Endothelial cell of umbilical vein (primary cell): ENCODE results near the gene KIZ.

Source experiments
- EZH2 ChIP-seq: IDR thresholded peaks from 2 replicates; pipeline ENCODE4 v1.6.1; 2012; ENCODE audit warnings: borderline replicate concordance, low read depth, mild to moderate bottlenecking, moderate library complexity, low read length, inconsistent platforms; ENCODE audit not compliant: severe bottlenecking
- MYC ChIP-seq: IDR thresholded peaks from one replicate; pipeline ENCODE4 v1.6.1; 2011; ENCODE audit warnings: mild to moderate bottlenecking, low read depth, low read length
- POLR2A ChIP-seq: IDR thresholded peaks from 2 replicates; pipeline ENCODE4 v1.6.1; 2012; ENCODE audit warnings: low read depth, mild to moderate bottlenecking, control low read depth, low read length
- POLR2AphosphoS5 ChIP-seq: IDR thresholded peaks from 2 replicates; pipeline ENCODE4 v1.6.1; 2012; ENCODE audit warnings: low read depth, mild to moderate bottlenecking, control low read depth, low read length, moderate library complexity; ENCODE audit not compliant: insufficient read depth
- TF ChIP-seq, protein P1 (sequence below), 2 donors: IDR thresholded peaks; 1 replicate in 1 of 2; 2 replicates in 1 of 2; pipeline ENCODE4 v1.5.1; 2011; ENCODE audit warnings: low read length in 2 of 2, mild to moderate bottlenecking in 2 of 2, moderate library complexity in 2 of 2, control low read depth in 1 of 2, inconsistent platforms in 1 of 2, low read depth in 1 of 2; ENCODE audit not compliant: insufficient read depth in 1 of 2; ENCODE audit errors: extremely low read depth in 1 of 2

DNA sequence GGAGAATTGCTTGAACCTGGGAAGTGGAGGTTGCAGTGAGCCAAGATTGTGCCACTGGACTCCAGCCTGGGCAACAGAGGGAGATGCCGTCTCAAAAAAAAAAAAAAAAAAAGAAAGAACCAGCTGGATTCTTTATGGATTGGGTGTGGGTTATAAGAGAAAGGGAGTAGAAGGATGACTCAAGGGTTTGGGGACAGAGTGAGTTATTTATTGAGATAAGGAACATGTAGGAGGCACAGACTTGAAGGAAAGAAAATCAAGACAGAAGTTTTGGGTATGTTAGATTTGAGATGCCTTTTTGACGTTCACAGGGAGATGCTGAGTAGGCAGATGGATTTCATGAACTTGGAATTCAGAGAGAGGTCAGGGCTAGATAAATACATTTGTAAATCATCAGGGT, 47.6 kb downstream of the KIZ start:
- TF ChIP-seq, protein P1, sequence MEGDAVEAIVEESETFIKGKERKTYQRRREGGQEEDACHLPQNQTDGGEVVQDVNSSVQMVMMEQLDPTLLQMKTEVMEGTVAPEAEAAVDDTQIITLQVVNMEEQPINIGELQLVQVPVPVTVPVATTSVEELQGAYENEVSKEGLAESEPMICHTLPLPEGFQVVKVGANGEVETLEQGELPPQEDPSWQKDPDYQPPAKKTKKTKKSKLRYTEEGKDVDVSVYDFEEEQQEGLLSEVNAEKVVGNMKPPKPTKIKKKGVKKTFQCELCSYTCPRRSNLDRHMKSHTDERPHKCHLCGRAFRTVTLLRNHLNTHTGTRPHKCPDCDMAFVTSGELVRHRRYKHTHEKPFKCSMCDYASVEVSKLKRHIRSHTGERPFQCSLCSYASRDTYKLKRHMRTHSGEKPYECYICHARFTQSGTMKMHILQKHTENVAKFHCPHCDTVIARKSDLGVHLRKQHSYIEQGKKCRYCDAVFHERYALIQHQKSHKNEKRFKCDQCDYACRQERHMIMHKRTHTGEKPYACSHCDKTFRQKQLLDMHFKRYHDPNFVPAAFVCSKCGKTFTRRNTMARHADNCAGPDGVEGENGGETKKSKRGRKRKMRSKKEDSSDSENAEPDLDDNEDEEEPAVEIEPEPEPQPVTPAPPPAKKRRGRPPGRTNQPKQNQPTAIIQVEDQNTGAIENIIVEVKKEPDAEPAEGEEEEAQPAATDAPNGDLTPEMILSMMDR (IDR thresholded peaks at IDR 0.05; ENCODE audit: extremely low read depth in 1 of 2, insufficient read depth in 1 of 2, low read depth in 1 of 2, low read length in 2 of 2), result no peak
- TF ChIP-seq POLR2AphosphoS5 (no peak), POLR2A (no peak), EZH2 (no peak), MYC (no peak)
